HG03095 (cell line): ENCODE results near the gene NBPF26.
"Not testable (repeated sequence)": the region's sequence is repeated elsewhere in the genome, so short reads cannot be mapped to it uniquely, and the experiment has no call there.

ENCODE experiments used
- ATAC-seq: cut with Tn5 transposase; IDR thresholded peaks from one replicate; pipeline ENCODE4 v1.9.1; 2021; ENCODE audit warnings: moderate library complexity; ENCODE audit not compliant: unreplicated experiment

NBPF26 gene

DNA sequence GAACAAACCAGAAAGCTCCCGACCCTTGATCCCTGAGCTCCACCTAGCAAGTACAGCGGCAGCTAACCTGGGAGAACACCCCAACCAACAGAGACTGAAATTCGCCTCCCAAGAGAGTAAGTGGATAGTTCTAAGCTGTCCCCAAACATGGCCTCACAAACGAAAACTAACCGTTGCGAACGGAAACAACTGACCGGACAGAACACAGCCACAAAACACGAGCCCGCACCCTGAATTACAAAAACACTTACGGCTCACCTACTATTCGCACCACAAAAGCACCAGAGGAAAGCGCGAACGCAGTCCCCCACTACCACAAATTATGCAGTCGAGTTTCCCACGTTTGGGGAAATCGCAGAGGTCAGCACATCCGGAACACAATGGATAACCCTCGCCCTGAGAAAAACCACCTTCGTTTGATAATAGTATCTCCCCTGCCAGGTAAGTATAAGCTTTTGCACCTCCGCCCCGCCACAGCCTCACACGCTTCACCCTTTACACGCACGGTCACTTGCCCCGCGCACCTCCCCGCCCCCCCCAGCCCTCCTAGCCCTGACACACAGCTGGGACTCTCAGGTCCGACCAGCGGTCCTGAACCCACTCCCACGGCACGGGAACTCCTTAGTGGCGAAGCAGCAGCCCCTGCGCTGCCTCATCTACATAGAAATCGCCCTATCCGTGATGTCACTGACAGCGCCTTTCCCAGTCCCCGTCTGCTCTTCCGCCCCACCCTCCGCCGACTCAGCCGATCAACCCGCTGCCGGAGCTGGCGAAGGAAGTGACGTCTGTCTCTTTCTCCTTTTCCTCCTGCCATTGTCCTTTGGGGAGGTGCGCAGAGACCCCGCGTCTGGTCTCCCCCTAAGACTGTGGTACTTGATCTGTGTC lies 127.0 kb downstream of the NBPF26 start:
- ATAC-seq, result not testable (repeated sequence)

DNA sequence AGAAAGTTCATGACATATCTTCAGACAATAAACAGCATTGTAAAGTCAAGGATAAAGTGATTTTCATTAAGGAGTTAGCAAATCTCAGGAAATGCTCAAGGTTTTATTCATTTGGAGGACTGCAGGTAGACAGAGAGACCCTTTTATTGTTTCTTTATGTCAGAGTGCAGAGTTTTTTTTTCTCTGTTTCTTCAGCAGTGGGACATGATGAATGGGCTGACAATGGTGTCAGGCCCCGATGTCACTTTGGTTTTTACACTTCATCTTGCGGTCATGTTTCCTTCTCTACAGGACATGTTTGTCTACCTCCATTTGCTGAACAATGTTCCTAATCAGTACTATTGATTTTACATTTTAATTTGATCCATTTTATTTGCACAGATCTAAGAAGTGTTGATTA lies 134.4 kb downstream of the NBPF26 start:
- ATAC-seq, result not testable (repeated sequence)

DNA sequence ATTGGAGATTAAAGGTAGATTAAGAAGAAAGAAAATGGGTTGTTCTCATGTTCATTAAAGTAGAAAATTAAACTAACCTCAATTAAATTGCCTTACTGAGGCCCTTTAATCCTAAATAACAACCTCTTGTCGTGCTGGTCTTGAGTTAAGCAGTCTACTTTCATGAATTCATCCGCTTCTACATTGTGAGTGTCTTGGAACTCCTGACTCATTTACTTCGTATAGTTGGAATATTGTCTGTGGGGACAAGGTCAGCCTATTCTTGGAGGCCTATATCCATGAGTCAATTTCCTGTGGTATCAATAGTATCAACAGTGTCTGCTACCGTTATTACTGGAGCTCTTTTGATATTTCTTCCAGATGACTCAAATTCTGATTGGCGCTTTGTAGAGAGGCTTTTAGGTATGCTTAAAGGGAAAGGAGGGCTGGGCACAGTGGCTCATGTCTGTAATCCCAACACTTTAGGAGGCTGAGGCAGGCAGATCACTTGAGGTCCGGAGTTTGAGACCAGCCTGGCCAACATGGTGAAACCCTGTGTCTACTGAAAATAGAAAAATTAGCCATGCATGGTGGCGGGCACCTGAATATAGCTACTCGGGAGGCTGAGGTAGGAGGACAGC lies 136.0 kb downstream of the NBPF26 start:
- not testable (repeated sequence) for ATAC-seq

DNA sequence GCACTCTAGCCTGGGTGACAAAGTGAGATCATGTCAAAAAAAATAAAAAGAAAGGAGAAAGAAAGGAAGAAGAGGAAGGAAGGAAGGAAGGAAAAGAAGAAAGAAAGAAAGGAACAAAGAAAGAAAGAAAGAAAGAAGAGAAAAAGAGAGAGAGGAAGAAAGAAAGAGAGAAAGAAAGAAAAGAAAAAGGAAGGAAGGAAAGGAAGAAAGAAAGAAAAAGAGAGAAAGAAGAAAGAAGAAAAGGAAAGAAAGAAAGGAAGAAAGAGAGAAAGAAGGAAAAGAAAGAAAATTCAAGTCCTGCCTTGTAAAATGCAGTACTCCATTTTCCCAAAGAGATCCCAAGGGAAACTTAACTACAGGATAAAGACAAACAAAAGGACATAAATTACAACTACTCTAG lies 154.5 kb downstream of the NBPF26 start:
- not testable (repeated sequence) for ATAC-seq

DNA sequence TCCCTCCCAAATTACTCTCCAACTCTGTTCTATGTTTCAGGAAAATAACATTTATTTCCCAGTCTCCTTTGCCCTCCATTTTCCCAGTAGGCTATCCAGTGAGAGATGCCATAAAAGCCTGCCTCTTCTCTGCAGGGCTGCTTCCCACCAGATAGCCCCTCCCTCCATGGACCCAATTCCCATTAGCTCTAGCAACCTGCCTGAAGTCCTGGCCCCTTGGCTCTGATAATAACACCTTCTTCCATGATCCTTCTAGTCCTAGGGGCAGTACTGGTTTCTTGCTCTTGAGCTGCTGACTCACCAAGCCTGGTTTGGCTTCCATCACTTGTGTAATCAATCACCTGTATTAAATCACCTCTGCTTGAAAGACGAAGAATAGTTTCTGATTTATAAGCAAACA lies 156.3 kb downstream of the NBPF26 start:
- not testable (repeated sequence) for ATAC-seq

DNA sequence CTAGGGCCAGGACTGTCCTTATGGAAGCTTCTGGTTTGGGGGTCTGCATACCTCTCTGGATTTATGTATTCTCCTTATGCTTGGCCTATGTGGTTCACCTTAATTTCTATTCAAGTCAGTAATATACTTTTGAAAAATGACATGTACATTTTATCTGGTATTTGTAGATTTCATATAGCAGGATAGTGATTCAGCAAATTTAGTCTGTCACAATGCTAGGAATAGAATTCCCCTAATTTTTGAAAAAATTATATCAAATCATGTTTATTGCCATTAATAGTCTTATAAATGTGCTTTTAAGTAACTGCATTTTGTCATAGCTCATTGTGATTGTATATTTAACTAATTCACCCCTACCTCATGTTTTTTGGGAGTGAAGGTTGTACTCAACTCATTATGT lies 158.2 kb downstream of the NBPF26 start:
- not testable (repeated sequence) for ATAC-seq
